HG03571 (cell line): Measurements from ENCODE around the gene KDM4C.
A peak's percentile ranks its signal among the peaks of the same experiment; 100 is the strongest.

Experiments used
- ATAC-seq: cut with Tn5 transposase; IDR thresholded peaks from one replicate; pipeline ENCODE4 v1.9.1; 2021; ENCODE audit not compliant: unreplicated experiment

Gene KDM4C

DNA sequence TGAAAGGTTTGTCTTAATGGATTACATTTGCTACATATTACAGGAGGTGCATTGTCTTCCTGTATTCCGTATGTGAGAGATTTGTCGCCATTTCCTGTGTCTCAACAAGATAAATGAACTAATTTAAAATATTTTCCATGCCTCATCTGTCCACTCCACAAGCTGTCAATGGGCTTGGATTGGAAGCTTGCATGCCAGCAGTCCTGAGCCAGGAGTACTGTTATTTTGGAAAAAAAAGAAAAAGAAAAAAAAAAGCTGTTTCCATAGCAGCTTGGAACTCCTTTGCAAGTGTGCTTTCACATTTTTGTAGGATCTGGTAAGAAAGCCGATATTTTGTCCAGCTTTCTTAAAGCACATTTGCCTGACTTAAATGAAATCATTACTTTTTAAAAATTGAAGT, 330.8 kb downstream of the KDM4C start:
- ATAC-seq: no peak

DNA sequence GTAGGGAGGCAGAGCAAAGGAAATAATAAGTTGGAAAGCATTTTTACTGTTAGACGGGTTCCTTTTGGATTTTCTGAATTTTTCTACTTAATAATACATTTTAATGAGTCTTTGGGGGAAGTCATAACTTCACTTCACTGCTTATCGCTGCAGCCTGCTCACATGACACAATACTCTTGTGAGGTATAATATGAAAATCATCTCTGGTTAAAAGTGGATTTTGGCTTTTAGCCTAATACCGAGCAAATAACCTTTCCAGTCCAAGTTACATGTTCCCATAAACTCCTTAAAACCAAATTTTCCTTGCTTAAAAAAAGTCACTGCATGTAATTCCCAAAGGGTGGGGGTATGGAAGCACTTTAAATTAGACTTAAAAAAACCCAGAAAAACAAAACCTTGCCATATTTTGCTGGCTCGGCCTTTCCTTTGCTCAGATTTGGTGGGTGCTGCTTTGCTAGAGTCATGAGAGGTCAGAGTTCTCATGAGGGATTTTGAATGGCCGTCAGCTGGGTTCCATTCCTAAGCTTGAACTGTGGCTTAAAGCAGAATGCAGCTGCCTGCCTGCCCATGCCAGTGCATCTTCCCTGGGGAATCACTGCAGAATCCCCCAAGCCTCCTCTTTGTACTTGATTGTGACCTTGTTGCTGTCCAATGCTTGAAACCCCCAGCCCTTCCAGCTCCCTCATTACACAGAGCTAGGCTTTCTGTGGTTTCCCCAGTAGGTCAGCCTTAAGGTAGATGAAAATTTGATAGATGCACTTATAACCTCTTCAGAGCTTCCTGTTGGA, 331.8 kb downstream of the KDM4C start:
- ATAC-seq: no peak

DNA sequence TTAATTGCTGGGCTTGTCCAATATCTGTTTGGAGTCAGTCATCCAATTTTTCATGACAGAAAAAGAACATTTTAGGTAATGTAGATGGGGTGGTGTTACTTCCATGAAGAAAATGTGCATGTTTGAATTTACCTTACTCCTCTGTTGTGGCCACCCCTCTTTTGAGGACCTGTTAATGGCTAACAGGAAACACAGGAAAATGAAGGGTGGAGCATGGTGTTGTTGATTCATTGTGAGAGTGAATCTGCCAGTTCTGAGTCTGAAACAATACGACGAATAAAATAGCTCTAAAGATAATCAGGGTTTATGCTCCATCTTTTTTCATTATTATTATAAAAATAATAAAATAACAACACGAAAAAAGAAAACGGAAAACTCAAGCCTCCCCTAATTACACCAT, 335.3 kb downstream of the KDM4C start:
- ATAC-seq: no peak

DNA sequence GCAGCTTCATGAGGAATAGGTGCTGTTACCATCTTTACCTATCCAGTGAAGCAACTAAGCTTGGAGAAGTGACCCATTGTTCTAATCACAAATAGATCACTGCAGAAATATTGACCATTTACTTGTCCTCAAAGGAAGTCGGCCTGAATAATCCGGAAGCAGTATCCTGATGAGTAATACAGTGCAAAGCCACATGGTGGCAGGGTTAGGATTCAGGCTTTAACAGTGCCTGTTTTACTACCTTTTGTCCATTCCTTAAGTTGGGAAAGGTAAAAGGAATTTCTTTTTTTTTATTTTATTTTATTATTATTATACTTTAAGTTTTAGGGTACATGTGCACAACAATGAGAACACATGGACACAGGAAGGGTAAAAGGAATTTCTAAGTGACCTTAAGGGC, 336.3 kb downstream of the KDM4C start:
- no peak for ATAC-seq

DNA sequence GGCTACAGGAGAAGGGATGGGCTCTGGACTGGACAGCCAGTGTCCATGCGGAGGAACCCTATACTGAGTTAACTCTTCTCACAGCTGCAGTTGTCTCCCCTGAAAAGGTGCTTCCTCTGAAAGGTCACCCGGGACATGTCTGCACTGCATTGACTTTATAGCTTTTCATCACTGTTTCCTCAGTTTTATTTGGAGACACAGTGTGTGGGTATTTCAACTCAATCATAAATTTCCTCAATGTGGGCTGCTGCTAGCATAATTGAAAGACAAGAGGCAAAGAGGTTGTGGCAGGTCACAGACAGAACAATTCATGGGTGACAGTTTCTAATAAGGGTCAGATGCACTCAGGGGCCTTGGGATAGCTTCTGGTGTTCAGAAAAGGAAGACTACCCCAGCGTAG, 336.8 kb downstream of the KDM4C start:
- ATAC-seq: no peak

GRCh38 chr9:7095058-7095457, 337.3 kb downstream of the KDM4C start:
- no peak for ATAC-seq

GRCh38 chr9:7097040-7097715, 339.4 kb downstream of the KDM4C start:
- ATAC-seq: no peak

DNA sequence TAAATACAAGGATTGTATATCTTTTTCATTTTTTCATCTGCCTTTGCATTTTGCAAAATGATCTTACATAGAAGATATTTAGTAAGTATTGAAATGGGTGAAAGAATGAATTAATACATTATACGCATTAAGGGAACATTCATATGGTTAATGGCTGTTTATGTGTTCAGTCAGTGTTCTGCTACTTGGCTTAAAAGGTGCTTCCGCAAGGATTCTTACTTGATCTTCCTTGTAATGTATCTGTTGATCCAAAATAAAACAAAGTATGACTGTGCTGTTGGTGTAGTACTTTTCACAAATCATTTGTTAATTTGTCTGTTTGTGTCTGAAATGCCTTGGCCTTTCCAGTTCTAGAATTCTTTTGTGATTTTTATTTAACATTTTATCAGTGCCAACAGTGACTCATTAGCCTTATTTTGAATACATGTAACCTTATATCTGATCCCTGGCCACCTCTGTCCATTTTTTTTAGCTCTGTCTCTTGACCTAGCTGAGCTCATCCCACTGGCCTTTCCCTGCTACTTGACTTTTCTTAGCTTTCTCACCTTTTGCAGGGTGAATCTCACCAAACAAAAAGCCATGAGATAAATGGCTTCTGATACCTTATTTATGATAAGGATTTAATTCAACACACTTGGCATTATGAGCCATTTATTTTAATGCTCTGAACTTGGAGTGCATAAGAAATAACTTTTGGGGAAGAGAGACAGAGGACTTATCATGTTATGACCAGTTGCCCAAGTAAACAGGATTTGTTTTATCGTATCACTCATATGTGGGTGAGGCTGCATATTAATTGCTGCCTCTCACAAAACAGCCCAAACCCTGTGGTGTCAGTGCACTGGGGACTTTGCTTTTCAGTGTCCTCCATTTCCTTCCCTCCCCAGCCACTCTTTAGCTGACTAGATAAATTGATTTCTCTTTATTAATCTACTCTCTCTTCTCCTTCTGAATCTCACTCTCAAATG, 340.3 kb downstream of the KDM4C start:
- no peak for ATAC-seq

GRCh38 chr9:7103367-7103766, 345.6 kb downstream of the KDM4C start:
- no peak for ATAC-seq

GRCh38 chr9:7103771-7104170, 346.0 kb downstream of the KDM4C start:
- ATAC-seq: no peak

GRCh38 chr9:7104625-7105024, 346.9 kb downstream of the KDM4C start:
- no peak for ATAC-seq

GRCh38 chr9:7105095-7105494, 347.3 kb downstream of the KDM4C start:
- no peak for ATAC-seq

DNA sequence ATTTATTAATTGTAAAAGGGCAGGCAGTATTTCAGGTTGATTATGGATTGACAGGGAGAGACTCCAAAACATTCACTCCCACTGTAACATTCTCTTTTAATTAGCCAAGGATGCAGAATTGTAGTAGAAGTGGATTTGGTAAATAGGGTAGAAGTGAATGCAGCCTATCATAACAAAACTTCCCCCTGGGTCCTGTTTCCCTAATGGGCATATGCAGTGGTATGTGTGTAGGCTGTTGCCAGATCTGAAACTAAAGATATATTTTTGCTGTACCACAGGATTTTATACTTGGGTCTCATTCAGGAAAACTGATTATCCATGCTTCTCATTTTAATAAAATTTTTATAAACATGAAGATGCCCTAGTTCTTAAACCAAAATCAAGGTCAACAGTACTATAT, 351.2 kb downstream of the KDM4C start:
- no peak for ATAC-seq

GRCh38 chr9:7111413-7111812, 353.6 kb downstream of the KDM4C start:
- ATAC-seq: no peak

- no peak for ATAC-seq
Measured at GRCh38 chr9:7115606-7116005, 357.8 kb downstream of the KDM4C start.

GRCh38 chr9:7117676-7118561, 360.1 kb downstream of the KDM4C start:
- peak; percentile 60 for ATAC-seq

DNA sequence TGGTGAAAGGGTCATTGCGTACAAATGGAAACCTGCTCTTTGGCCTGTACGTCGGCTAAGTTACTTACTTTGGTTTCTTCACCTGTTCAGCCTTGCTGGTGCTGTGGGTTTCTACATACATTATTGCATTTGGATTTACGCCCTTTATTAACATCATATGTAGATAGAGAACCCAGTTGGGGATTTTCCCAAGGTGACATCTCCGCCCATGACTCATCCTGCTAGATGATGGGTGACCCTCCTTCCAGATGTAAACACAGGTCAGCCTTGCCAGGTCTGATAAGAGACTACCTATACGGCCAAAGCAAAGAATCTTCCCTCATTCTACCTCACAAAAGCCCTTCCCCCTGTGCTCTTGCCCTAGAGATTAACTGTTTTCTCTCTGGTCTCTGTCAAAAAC, 360.9 kb downstream of the KDM4C start:
- peak; percentile 29 for ATAC-seq

DNA sequence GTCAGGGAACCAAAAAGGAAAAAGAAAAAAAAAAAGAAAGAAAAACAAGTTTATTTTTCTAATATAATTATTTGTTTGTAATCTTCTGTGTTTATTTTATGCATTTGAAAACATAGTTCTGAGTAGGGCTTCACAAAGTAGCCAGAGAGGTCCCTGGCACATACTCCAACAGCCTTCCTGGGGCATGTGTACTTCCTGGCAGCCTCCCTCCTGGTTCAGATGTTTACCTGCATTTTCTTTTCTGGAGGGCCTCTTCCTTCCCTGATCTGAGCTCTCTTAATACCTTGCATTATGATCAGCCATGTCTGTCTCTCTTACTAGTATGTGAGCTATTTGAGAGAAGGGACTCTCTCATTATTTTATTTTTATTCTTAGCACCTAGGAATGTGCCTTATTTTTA, 361.8 kb downstream of the KDM4C start:
- ATAC-seq: no peak

DNA sequence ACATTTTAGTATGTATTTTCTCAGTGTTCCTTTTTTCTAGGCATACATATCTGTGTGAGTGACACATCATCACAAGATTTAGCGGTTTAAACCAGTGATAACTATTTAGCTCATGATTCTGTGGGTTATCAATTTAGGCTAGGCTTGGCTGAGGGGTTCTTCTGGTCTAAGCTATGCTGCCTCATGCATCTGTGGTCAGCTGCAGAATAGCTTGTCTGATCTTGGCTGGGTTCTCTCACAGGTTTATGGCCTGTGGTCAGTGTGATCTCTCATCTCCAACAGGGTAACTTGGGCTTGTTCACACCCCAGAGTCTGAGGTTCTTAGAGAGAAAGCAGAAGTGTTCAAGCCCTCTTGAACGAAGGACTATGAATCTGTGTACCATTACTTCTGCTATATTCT, 363.3 kb downstream of the KDM4C start:
- peak; percentile 60 for ATAC-seq

DNA sequence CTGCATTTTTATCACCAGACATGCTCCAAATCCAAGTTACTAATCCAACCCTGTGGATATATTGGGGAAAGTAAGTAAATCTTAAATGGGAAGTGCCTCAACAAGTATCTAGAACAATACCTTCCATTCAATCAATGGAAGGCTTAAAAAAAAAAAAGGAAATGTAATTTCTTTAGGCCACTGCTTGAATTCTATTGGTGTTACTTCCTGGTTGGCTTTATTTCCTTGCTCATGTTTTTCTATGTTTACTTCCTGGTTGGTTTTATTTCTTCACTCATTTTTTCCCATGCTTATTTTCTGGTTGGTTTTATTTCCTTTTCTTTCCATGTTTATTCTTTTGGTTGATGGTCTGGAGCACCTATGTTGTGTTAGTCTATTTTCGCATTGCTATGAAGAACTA, 363.9 kb downstream of the KDM4C start:
- ATAC-seq: no peak

GRCh38 chr9:7123743-7124142, 366.0 kb downstream of the KDM4C start:
- ATAC-seq: no peak
